ENCODE measurements around the gene SPACDR.

DNA sequence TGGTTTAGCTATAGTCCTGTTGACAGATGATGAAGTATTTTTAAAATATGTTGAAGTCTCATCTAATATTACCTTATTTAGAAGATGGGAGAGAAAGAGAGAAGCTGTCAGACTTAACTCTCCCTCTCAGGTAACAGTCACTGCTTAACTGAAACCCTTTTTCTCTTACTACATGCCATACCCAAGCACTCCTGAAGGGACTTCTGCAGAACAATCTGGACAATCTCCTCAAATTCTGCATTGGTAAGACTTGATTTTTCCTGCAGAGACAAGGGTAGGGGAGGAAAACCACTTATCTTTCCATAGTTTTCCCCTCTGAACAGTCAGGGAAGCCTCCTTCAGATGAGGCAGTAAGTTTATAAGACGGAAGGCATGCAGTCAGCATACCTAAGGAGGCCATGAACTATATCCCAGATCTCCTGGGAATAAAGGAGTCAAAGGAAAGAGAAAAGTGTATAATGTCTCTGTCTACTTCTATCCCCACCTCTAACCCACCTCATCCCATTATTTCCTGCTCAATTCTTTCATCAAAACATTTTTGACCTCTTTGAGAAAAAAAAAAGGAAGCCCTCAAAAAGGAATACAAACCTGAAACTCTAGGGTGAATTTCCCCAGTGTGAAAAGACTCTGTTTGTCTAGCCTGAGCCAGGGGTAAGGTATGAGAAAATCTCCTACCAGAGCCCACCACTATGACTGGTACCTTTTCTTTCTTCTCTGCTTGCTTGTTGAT lies 45.0 kb downstream of the SPACDR start:
- TF ChIP-seq EZH2 (IDR thresholded peaks at IDR 0.05; ENCODE audit: borderline replicate concordance, insufficient read depth, low read depth, low read length, poor library complexity, severe bottlenecking): no peak
- TF ChIP-seq, protein P1, sequence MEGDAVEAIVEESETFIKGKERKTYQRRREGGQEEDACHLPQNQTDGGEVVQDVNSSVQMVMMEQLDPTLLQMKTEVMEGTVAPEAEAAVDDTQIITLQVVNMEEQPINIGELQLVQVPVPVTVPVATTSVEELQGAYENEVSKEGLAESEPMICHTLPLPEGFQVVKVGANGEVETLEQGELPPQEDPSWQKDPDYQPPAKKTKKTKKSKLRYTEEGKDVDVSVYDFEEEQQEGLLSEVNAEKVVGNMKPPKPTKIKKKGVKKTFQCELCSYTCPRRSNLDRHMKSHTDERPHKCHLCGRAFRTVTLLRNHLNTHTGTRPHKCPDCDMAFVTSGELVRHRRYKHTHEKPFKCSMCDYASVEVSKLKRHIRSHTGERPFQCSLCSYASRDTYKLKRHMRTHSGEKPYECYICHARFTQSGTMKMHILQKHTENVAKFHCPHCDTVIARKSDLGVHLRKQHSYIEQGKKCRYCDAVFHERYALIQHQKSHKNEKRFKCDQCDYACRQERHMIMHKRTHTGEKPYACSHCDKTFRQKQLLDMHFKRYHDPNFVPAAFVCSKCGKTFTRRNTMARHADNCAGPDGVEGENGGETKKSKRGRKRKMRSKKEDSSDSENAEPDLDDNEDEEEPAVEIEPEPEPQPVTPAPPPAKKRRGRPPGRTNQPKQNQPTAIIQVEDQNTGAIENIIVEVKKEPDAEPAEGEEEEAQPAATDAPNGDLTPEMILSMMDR (IDR thresholded peaks at IDR 0.05): no peak
